Esophagus muscularis mucosa (tissue), 4 donors: ENCODE data around the gene CCDC82. TPM values are rescaled to one million over a fixed set of nuclear protein-coding genes. Genes with fewer than 3 reads are reported as not detected.

Source experiments
- DNase-seq: peaks from one replicate; pipeline ENCODE4 v3.0.0-alpha.2; 2017; ENCODE audit errors: extremely low spot score
- H3K27ac ChIP-seq, 4 donors: fragments of 200-600 bp; sonication (generic); replicated peaks in 1 of 4; 1 replicate in 3 of 4; 2 replicates in 1 of 4; pipeline ENCODE4 v1.5.1; 2016 to 2019; ENCODE audit warnings: mild to moderate bottlenecking in 1 of 4
- H3K27me3 ChIP-seq, 4 donors: fragments of 200-600 bp; sonication (generic); one replicate each; pipeline versions ENCODE4 v1.5.1 to v1.6.0; 2016 to 2019
- H3K36me3 ChIP-seq, 4 donors: fragments of 200-600 bp; sonication (generic); one replicate each; pipeline ENCODE4 v1.5.1; 2016 to 2019
- H3K4me1 ChIP-seq, 4 donors: fragments of 200-600 bp; sonication (generic); one replicate each; pipeline ENCODE4 v1.5.1; 2016 to 2019
- H3K4me3 ChIP-seq, 4 donors: fragments of 200-600 bp; sonication (generic); 1 replicate in 2 of 4; 2 replicates in 2 of 4; pipeline ENCODE4 v1.5.1; 2016 to 2019; ENCODE audit warnings: mild to moderate bottlenecking in 4 of 4, moderate library complexity in 1 of 4
- H3K9me3 ChIP-seq, 4 donors: fragments of 200-600 bp; sonication (generic); 1 replicate in 3 of 4; 2 replicates in 1 of 4; pipeline ENCODE4 v1.5.1; 2016 to 2019
- CTCF ChIP-seq, 3 experiments: fragments of 200-600 bp in 2 of 3; fragments of 450-650 bp in 1 of 3; sonication (generic) in 2 of 3; IDR thresholded peaks; one replicate each; pipeline ENCODE4 v1.5.1; 2017 to 2019; ENCODE audit warnings: antibody characterized with exemption in 3 of 3, mild to moderate bottlenecking in 2 of 3, moderate library complexity in 1 of 3
- EP300 ChIP-seq: sonication (generic); formaldehyde crosslinking; IDR thresholded peaks from one replicate; pipeline ENCODE4 v1.6.1; 2017; ENCODE audit warnings: antibody characterized with exemption
- POLR2A ChIP-seq: fragments of 450-650 bp; IDR thresholded peaks from one replicate; pipeline ENCODE4 v1.6.1; 2017; ENCODE audit warnings: antibody characterized with exemption, moderate library complexity, mild to moderate bottlenecking, low read depth
- POLR2AphosphoS5 ChIP-seq, 2 donors: sonication (generic); formaldehyde crosslinking; IDR thresholded peaks; one replicate each; pipeline ENCODE4 v1.6.1; 2017; ENCODE audit warnings: antibody characterized with exemption in 2 of 2
- WGBS: methylation state at CpG from one replicate; pipeline ENCODE4 v1.1.5; 2018; 5-methylcytosine and 5-hydroxymethylcytosine counted together
- intact Hi-C: fragments of 100-400 bp; cut with DNase I; formaldehyde crosslinking; loops from one replicate; pipeline ENCODE4 v1.15.1; 2023
- total RNA-seq, 4 donors: library from RNA; depleted of rRNA; stranded (reverse); fragments of >200 nt; gene quantifications; one replicate each; pipeline versions ENCODE4 v1.1.0 to v1.2.1, GENCODE V29; 2016

CCDC82 gene
- total RNA-seq, 4 donors from 2014 or later, result 12.3 to 23.3 (median 14.7) TPM

- H3K27me3 ChIP-seq, result no peaks in the 10 kb centered on the region
- no peak overlapping the region for H3K27ac ChIP-seq
- 100% methylated on average over 1 of the region's 1 CpG for WGBS
- H3K9me3 ChIP-seq, result no peaks in the 10 kb centered on the region
- no peak for DNase-seq
- H3K36me3 ChIP-seq, result peaks cover 14 to 76% (median 52%) of the 10 kb centered on the region in 4 donors
- intact Hi-C loops, result no loop called here
- TF ChIP-seq POLR2AphosphoS5 (IDR thresholded peaks at IDR 0.05) (no peak), POLR2A (no peak), EP300 (no peak), CTCF (IDR thresholded peaks at IDR 0.05) (no peak)
- no peaks in the 10 kb centered on the region for H3K4me1 ChIP-seq
- no peak overlapping the region for H3K4me3 ChIP-seq
These were observed 23.7 kb downstream of the CCDC82 start for GRCh38 chr11:96366024-96366423.

- H3K9me3 ChIP-seq, result no peaks in the 10 kb centered on the region
- DNase-seq, result no peak
- H3K36me3 ChIP-seq, result peaks cover 9 to 72% (median 50%) of the 10 kb centered on the region in 4 donors
- H3K4me1 ChIP-seq, result no peaks in the 10 kb centered on the region
- intact Hi-C loops, result no loop called here
- no peaks in the 10 kb centered on the region for H3K27me3 ChIP-seq
- no peak overlapping the region for H3K27ac ChIP-seq
- no peak overlapping the region for H3K4me3 ChIP-seq
- 88% methylated on average over 1 of the region's 1 CpG for WGBS
- TF ChIP-seq POLR2A (no peak), EP300 (no peak), POLR2AphosphoS5 (IDR thresholded peaks at IDR 0.05) (no peak), CTCF (IDR thresholded peaks at IDR 0.05) (no peak)
These were observed 24.2 kb downstream of the CCDC82 start for GRCh38 chr11:96365493-96365892.

DNA sequence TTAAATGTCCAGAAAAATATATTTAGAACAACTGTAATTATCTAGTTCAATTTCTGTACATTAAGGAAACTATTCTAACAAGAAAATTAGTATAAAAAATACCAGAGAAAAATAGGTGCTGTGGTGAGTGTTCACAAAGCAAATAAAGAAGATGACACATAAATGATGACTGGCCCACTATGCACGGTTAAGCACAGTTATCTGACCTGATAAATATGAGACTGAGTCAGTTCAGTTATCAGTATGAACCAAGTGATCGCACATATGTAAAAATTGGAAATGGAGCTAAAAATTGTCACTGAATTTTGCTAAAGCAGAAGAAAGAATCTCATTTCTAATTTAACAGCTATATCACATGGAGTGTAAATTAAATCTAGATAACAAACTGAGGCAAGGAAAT lies 27.9 kb downstream of the CCDC82 start:
- H3K9me3 ChIP-seq, result no peaks in the 10 kb centered on the region
- H3K27me3 ChIP-seq, result no peaks in the 10 kb centered on the region
- H3K27ac ChIP-seq, result no peak overlapping the region
- peaks cover 9 to 61% (median 45%) of the 10 kb centered on the region in 4 donors for H3K36me3 ChIP-seq
- no peak overlapping the region for H3K4me3 ChIP-seq
- DNase-seq, result no peak
- intact Hi-C loops, result no loop called here
- TF ChIP-seq POLR2A (no peak), EP300 (no peak), POLR2AphosphoS5 (IDR thresholded peaks at IDR 0.05) (no peak), CTCF (IDR thresholded peaks at IDR 0.05) (no peak)
- H3K4me1 ChIP-seq, result no peaks in the 10 kb centered on the region
- WGBS, result 85% methylated on average over 2 of the region's 2 CpGs

DNA sequence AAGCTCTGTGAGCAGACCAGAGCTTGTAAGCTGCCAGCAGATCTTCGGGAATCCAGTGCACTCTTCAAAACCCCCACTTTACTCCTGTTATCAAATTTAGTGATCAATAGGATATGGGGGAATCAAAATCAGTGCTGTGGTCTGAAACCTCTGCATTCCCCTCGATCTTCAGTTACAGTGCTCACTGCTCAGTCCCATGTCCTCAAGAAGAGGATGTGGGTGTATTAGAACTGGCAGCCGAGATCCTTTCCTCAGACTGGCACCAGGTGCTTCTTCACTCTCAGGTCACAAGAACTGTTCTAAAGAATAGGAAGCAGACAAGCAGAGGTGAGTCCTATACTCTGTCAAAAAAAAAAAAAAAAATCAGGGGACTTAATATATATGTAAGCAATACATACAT lies 31.4 kb downstream of the CCDC82 start:
- Histone ChIP-seq H3K36me3 (peaks cover 15 to 65% (median 48%) of the 10 kb centered on the region in 4 donors), H3K4me1 (no peaks in the 10 kb centered on the region), H3K27ac (no peak overlapping the region), H3K4me3 (no peak overlapping the region), H3K27me3 (no peaks in the 10 kb centered on the region), H3K9me3 (no peaks in the 10 kb centered on the region)
- WGBS, result 87% methylated on average over 3 of the region's 3 CpGs
- intact Hi-C loops, result no loop called here
- no peak for DNase-seq
- no peak for TF ChIP-seq POLR2AphosphoS5 (IDR thresholded peaks at IDR 0.05)
- no peak for TF ChIP-seq POLR2A
- no peak for TF ChIP-seq CTCF (IDR thresholded peaks at IDR 0.05)
- no peak for TF ChIP-seq EP300

DNA sequence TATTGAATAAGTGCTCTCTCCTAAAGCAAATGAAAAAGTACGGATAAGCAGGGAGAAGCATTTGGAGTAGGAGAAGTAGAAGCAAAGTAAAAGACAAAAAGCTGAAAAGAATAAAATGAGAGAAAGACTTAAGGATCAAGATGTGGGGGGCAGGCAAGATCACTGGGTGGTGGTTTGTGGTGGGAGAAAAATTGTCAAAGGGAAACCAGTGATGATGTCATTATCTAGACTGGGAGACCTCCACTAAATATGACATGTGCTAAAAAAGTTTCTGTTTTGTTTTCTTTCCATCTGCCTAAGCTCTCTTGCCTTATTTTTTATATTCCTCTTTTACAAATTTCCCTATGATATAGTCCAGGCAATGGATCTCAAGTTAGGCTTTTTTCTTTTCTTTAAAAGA lies 31.9 kb downstream of the CCDC82 start:
- no peak overlapping the region for H3K4me3 ChIP-seq
- no peaks in the 10 kb centered on the region for H3K27me3 ChIP-seq
- H3K4me1 ChIP-seq, result no peaks in the 10 kb centered on the region
- intact Hi-C loops, result no loop called here
- DNase-seq, result no peak
- peaks cover 15 to 67% (median 49%) of the 10 kb centered on the region in 4 donors for H3K36me3 ChIP-seq
- 97% methylated on average over 1 of the region's 1 CpG for WGBS
- H3K27ac ChIP-seq, result no peak overlapping the region
- TF ChIP-seq POLR2A, result no peak
- no peak for TF ChIP-seq CTCF (IDR thresholded peaks at IDR 0.05)
- no peak for TF ChIP-seq POLR2AphosphoS5 (IDR thresholded peaks at IDR 0.05)
- no peak for TF ChIP-seq EP300
- no peaks in the 10 kb centered on the region for H3K9me3 ChIP-seq
